ENCODE data around the gene SLC12A2. TPM values are rescaled to one million over a fixed set of nuclear protein-coding genes. Genes with fewer than 3 reads are reported as not detected.

Gene SLC12A2
- total RNA-seq, 1 donor from 2014 or later = 24.6 TPM

DNA sequence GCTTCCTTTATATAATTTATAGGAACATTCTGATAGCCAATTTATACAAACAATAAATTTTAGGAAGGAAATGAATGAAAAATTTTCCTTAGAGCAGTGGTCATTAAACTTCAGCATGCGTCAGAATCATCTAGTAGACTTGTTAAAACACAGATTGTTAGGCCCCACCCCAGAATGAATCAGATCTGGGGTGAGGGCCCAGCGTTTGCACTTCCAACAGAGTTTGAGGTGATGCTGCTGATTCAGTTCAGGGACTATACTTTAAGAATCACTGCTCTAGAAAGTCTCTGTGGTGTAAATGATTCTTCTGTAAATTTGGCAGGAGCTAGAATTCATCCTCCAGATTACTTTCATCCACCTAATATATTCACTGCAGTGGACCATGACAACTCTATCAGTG, 80.4 kb downstream of the SLC12A2 start:
- peaks cover 23% of the 10 kb centered on the region for H3K36me3 Mint-ChIP-seq
- no peak for DNase-seq (ENCODE audit: low spot score)
- no peak overlapping the region for H3K4me3 ChIP-seq
- H3K9me3 ChIP-seq (ENCODE audit: low read depth) = no peaks in the 10 kb centered on the region
- no peaks in the 10 kb centered on the region for H3K4me1 ChIP-seq
- H3K27ac Mint-ChIP-seq = no peak overlapping the region
- H3K9me3 Mint-ChIP-seq = no peaks in the 10 kb centered on the region
- TF ChIP-seq EZH2phosphoT487 (IDR thresholded peaks at IDR 0.05) (no peak), EZH2 (IDR thresholded peaks at IDR 0.05) (no peak), CTCF (IDR thresholded peaks at IDR 0.05) (no peak)
- H3K4me3 Mint-ChIP-seq = no peak overlapping the region
- H3K9ac ChIP-seq = no peak overlapping the region
- no peaks in the 10 kb centered on the region for H3K27me3 Mint-ChIP-seq (ENCODE audit: insufficient read depth, low read depth)
- H3K79me2 ChIP-seq (ENCODE audit: low read depth) = no peaks in the 10 kb centered on the region
- H3K36me3 ChIP-seq = peaks cover 10% of the 10 kb centered on the region
- no peaks in the 10 kb centered on the region for H3K27me3 ChIP-seq
- no peak overlapping the region for H3K4me2 ChIP-seq
- H2AFZ ChIP-seq (replicated peaks) = no peak overlapping the region
- H3K4me1 Mint-ChIP-seq = no peaks in the 10 kb centered on the region
- no peaks in the 10 kb centered on the region for H4K20me1 ChIP-seq (ENCODE audit: low read depth)
- H3F3A ChIP-seq (ENCODE audit: low read depth) = no peaks in the 10 kb centered on the region
- no peak overlapping the region for H3K27ac ChIP-seq

- Histone ChIP-seq H3F3A (ENCODE audit: low read depth) (no peaks in the 10 kb centered on the region), H3K27me3 (no peaks in the 10 kb centered on the region), H3K4me3 (no peak overlapping the region), H3K4me1 (no peaks in the 10 kb centered on the region), H4K20me1 (ENCODE audit: low read depth) (no peaks in the 10 kb centered on the region), H3K9ac (no peak overlapping the region), H3K27ac (no peak overlapping the region), H3K36me3 (peaks cover 6% of the 10 kb centered on the region), H2AFZ (replicated peaks) (no peak overlapping the region), H3K4me2 (no peak overlapping the region), H3K79me2 (ENCODE audit: low read depth) (no peaks in the 10 kb centered on the region), H3K9me3 (ENCODE audit: low read depth) (no peaks in the 10 kb centered on the region)
- no peak for TF ChIP-seq EZH2 (IDR thresholded peaks at IDR 0.05)
- no peak for TF ChIP-seq CTCF (IDR thresholded peaks at IDR 0.05)
- no peak for TF ChIP-seq EZH2phosphoT487 (IDR thresholded peaks at IDR 0.05)
- no peak overlapping the region for H3K27ac Mint-ChIP-seq
- H3K4me3 Mint-ChIP-seq = no peak overlapping the region
- peaks cover 2% of the 10 kb centered on the region for H3K9me3 Mint-ChIP-seq
- no peaks in the 10 kb centered on the region for H3K27me3 Mint-ChIP-seq (ENCODE audit: insufficient read depth, low read depth)
- no peak for DNase-seq (ENCODE audit: low spot score)
- H3K4me1 Mint-ChIP-seq = no peaks in the 10 kb centered on the region
- H3K36me3 Mint-ChIP-seq = peaks cover 19% of the 10 kb centered on the region
These were observed 85.9 kb downstream of the SLC12A2 start for GRCh38 chr5:128169401-128170017.

- no peak overlapping the region for H3K27ac ChIP-seq
- no peaks in the 10 kb centered on the region for H3K4me1 ChIP-seq
- TF ChIP-seq EZH2 (IDR thresholded peaks at IDR 0.05) = no peak
- no peak for TF ChIP-seq EZH2phosphoT487 (IDR thresholded peaks at IDR 0.05)
- TF ChIP-seq CTCF (IDR thresholded peaks at IDR 0.05) = no peak
- peaks cover 2% of the 10 kb centered on the region for H3K9me3 Mint-ChIP-seq
- peaks cover 2% of the 10 kb centered on the region for H3K27me3 Mint-ChIP-seq (ENCODE audit: insufficient read depth, low read depth)
- peaks cover 14% of the 10 kb centered on the region for H3K36me3 Mint-ChIP-seq
- H3F3A ChIP-seq (ENCODE audit: low read depth) = no peaks in the 10 kb centered on the region
- H3K9ac ChIP-seq = no peak overlapping the region
- H3K27me3 ChIP-seq = no peaks in the 10 kb centered on the region
- no peaks in the 10 kb centered on the region for H4K20me1 ChIP-seq (ENCODE audit: low read depth)
- no peak overlapping the region for H3K4me3 ChIP-seq
- no peaks in the 10 kb centered on the region for H3K79me2 ChIP-seq (ENCODE audit: low read depth)
- DNase-seq (ENCODE audit: low spot score) = no peak
- H2AFZ ChIP-seq (replicated peaks) = no peak overlapping the region
- H3K36me3 ChIP-seq = peaks cover 6% of the 10 kb centered on the region
- no peak overlapping the region for H3K27ac Mint-ChIP-seq
- no peak overlapping the region for H3K4me3 Mint-ChIP-seq
- H3K4me1 Mint-ChIP-seq = no peaks in the 10 kb centered on the region
- no peak overlapping the region for H3K4me2 ChIP-seq
- no peaks in the 10 kb centered on the region for H3K9me3 ChIP-seq (ENCODE audit: low read depth)
These were observed 88.5 kb downstream of the SLC12A2 start for GRCh38 chr5:128172102-128172501.

Measured in neural progenitor cell (in vitro differentiated cells).